ENCODE measurements around the gene LHPP. TPM values are rescaled to one million over a fixed set of nuclear protein-coding genes. Genes with fewer than 3 reads are reported as not detected.

LHPP gene
- total RNA-seq, 1 donor from 2014 or later: 8.6 TPM

DNA sequence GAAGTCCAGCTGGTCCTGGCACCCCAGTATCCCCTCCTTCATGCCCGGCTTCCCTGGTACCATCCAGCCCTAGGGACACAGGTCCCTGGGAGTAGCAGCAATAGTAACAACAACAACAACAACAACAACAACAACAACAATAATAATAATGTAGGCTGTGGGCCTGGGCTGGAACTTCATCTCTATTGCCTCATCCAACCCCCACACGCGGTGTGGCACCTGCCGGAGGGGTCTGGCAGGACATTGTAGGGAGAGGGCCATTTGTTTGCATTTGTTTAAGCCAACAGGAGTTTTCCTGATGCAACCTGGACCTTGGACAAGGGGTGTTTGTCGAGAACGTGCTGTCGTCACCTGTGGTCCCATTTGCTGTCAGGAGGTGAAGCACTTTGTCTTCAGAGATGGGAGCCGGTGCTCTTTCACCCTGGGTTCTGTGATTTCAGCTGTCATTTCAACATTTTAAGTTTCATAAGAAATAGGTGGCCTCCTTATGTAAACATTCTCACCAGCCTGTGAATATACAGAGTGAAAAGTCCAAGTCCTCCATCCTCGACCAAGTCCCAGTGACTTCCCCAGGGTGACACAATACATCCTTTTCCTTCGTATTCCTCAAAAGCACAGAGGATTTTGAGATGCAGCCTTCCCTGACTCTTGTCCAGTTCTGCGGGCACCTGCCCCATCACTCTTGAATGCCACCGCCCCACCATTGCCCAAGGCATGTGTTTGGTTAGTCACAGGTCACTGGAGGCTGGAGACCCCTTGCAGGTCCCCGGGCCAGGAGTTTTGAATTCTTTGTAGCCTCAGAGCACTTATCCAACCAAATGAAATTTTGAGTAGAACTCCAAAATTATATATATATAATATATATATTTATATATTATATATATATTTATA lies 9.2 kb downstream of the LHPP start:
- H3K4me1 Mint-ChIP-seq: peaks cover 5% of the 10 kb centered on the region

DNA sequence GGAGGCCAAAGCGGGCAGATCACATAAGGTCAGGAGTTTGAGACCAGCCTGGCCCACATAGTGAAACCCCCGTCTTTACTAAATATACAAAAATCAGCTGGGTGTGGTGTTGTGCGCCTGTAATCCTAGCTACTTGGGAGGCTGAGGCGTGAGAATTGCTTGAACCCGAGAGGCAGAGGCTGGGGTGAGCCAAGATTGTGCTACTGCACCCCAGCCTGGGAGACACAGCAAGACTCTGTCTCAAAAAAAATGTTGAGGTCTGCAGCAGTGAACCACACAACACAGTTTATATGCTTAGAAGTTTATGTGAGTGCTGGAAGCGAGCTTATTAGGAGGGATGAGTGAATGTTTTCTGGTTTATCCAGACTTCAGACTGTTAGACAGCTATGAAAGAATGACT lies 10.4 kb downstream of the LHPP start:
- Mint-ChIP-seq H3K36me3 (ENCODE audit: low read depth) (no peaks in the 10 kb centered on the region), H3K4me3 (no peak overlapping the region), H3K9me3 (no peaks in the 10 kb centered on the region), H3K4me1 (peaks cover 3% of the 10 kb centered on the region), H3K27ac (no peak overlapping the region), H3K27me3 (no peaks in the 10 kb centered on the region)
- DNase-seq: no peak
- intact Hi-C loops (cut with micrococcal nuclease): loop anchor here (5.0 kb wide), 1 partner anchor 240 kb away; no protein-coding TSS in a partner anchor

More for the DNA sequence above, 9.2 kb downstream of the LHPP start:
- Mint-ChIP-seq H3K36me3 (ENCODE audit: low read depth) (no peaks in the 10 kb centered on the region), H3K9me3 (no peaks in the 10 kb centered on the region), H3K27ac (no peak overlapping the region), H3K27me3 (no peaks in the 10 kb centered on the region), H3K4me3 (no peak overlapping the region)
- no peak for DNase-seq
- intact Hi-C loops (cut with micrococcal nuclease): loop anchor here (5.0 kb wide), 1 partner anchor 238 kb away; no protein-coding TSS in a partner anchor

DNA sequence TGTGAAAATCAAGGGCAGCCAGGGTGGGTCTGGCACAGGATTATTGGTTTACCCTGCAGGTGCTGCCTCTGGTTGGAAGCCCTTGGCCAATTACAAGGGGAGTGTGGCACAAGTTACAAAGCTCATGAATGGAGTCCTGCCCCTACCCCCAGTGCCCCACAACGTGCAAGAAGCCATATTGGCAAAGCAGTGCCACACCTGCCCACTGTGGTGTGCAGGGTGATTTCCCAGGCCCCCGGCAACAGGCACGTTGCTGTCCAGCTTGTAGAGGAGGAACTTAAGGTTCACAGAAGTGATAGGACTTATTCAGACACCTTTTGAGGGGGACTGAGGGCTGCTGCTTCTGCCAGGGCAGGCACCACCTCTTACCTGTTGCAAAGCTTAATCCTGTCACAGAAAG lies 11.4 kb downstream of the LHPP start:
- H3K36me3 Mint-ChIP-seq (ENCODE audit: low read depth): no peaks in the 10 kb centered on the region
- no peaks in the 10 kb centered on the region for H3K27me3 Mint-ChIP-seq
- peaks cover 3% of the 10 kb centered on the region for H3K4me1 Mint-ChIP-seq
- no peak overlapping the region for H3K4me3 Mint-ChIP-seq
- peak overlapping the region; percentile 29 for H3K27ac Mint-ChIP-seq
- no peaks in the 10 kb centered on the region for H3K9me3 Mint-ChIP-seq
- no peak for DNase-seq
- intact Hi-C loops (cut with micrococcal nuclease): loop anchor here (5.0 kb wide), 1 partner anchor 241 kb away; no protein-coding TSS in a partner anchor

DNA sequence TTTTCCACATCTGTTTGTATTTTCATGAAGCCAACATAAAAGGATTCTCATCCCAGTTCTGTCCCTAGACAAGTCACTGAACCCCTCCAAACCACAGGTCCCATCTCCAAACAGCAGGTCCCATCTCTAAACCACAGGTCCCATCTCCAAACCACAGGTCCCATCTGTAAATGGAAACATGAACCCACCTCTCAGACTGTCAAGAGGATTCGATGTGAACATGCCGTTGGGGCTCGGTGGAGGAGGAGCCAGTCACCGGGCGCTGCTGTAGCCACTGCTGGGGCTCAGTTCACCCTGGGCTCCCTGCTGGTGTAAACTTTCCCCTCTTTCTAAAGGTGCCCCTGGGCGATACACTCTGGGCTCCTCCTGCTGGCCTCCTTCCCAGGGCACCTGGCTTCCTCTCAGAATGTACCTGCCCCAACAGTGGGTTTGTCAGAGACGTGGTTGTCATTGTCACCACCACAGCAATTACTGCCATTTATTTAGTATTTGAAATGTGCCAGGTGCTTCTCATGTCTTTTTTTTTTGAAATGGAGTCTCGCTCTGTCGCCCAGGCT lies 13.0 kb downstream of the LHPP start:
- DNase-seq: no peak
- Mint-ChIP-seq H3K4me1 (peaks cover 3% of the 10 kb centered on the region), H3K27ac (no peak overlapping the region), H3K9me3 (no peaks in the 10 kb centered on the region), H3K4me3 (no peak overlapping the region), H3K36me3 (ENCODE audit: low read depth) (no peaks in the 10 kb centered on the region), H3K27me3 (no peaks in the 10 kb centered on the region)
- intact Hi-C loops (cut with micrococcal nuclease): loop anchor here (5.0 kb wide), 1 partner anchor 242 kb away; no protein-coding TSS in a partner anchor

DNA sequence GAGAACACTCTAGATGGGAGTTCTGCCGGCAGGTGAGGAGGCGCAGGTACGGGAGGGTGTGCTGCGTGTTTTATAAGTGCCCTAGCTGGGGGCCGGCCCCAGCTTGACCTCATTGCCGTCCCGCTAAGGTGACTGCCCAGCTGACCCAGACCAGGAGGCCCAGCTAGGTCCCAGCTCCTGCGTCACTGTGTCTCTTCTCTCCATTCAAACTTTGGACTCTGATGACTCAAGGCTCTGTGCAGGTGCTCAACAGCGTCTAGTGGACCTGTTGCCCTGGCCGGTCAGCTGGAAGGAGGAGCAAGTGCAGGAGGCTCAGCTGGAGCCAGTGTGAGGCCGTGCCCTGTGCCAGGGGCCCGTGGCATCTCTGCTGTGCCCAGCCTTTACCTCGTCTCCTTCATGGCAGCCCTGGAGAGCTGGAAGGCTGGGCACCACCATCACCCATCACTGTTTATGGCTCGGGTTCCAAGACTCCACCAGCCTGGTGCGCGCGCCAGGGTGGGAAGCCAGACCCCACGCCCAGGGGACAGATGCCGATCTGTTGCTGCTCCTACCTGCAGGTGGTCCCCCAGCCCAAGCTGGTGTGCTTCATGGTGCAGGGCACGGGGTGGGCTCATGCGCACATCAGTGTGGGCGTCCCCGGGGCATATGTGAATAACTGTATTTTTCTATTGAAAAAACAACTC lies 14.6 kb downstream of the LHPP start:
- Mint-ChIP-seq H3K4me1 (peaks cover 3% of the 10 kb centered on the region), H3K36me3 (ENCODE audit: low read depth) (no peaks in the 10 kb centered on the region), H3K27ac (no peak overlapping the region), H3K9me3 (no peaks in the 10 kb centered on the region), H3K27me3 (no peaks in the 10 kb centered on the region), H3K4me3 (no peak overlapping the region)
- intact Hi-C loops (cut with micrococcal nuclease): no loop called here
- no peak for DNase-seq

DNA sequence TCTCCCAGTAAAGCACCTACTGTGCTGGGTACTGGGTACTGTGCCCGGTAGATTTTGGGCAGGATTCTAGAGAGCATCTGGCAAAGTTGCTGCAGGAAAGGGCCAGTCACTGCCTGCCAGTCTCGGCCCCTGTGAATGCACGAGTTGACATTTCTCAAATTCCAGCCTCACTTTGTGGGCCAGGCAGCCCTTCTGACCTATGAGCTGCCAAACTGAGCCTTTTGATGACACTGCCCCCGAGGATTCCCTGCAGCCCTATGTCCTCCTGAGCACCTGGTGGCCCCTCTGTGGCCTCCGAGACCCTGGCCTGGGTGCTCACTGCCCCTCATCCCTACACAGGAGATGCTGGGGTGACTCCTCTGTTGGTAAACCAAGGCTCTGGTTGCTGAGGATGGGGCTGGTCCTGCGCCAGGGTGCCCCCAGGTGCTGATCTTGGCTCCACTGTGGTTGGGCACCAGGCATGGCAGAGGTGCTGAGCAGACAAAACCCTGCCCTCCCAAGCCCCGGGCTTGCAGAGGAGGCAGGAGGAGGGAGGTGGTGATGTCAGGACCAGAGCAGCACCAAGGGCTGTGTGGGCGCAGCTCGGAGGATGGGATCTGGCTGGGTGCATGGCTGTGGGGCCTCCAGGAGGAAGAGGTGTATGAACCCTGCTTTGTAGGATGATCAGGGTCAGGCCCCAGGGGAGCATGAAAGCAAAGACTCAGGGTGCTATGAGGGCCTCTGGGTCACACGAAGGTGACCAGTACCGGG lies 16.2 kb downstream of the LHPP start:
- no peaks in the 10 kb centered on the region for H3K36me3 Mint-ChIP-seq (ENCODE audit: low read depth)

DNA sequence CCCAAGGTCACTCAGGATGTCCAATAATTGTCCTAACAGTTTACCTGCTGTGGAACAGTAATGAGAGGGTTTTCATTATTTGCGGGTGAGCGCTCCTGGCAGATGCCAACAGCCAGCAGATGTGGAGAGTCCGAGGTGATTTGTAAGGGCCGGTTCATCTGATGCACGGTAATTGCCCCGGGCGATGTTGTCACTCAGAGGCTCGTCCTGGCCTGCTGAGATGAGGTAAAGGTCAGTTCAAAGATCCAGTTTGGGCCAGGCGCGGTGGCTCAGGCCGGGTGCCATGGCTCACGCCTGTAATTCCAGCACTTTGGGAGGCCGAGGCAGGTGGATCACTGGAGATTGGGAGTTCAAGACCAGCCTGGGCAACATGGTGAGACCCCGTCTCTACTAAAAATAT lies 16.9 kb downstream of the LHPP start:
- peaks cover 3% of the 10 kb centered on the region for H3K4me1 Mint-ChIP-seq

More for the DNA sequence above, 16.2 kb downstream of the LHPP start:
- no peak overlapping the region for H3K4me3 Mint-ChIP-seq
- intact Hi-C loops (cut with micrococcal nuclease): no loop called here
- no peak overlapping the region for H3K27ac Mint-ChIP-seq
- H3K27me3 Mint-ChIP-seq: no peaks in the 10 kb centered on the region
- H3K4me1 Mint-ChIP-seq: peaks cover 3% of the 10 kb centered on the region
- no peak for DNase-seq
- no peaks in the 10 kb centered on the region for H3K9me3 Mint-ChIP-seq

DNA sequence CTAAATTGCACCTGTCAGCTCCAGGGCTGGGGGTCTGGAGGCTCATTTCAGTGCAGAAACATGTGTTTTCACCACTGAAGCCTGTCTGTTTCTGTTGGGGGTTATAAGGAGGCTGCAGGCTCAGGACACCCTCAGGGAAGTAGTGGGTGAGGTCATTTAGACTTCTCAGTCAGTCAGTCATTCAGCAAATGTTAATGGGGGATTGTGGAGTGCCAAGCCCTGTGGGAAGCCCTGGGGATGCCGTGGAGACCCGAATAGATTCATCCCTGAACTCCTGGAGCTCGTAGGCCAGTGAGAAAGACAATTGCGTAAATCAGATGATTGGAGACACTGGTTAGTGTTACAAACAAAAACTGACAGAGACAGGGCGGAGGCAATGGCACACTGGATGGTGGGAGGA lies 19.2 kb downstream of the LHPP start:
- DNase-seq: no peak
- Mint-ChIP-seq H3K4me1 (no peaks in the 10 kb centered on the region), H3K27ac (no peak overlapping the region), H3K4me3 (no peak overlapping the region), H3K9me3 (peaks cover 2% of the 10 kb centered on the region), H3K36me3 (ENCODE audit: low read depth) (peaks cover 3% of the 10 kb centered on the region), H3K27me3 (no peaks in the 10 kb centered on the region)
- intact Hi-C loops (cut with micrococcal nuclease): no loop called here

More for the DNA sequence above, 16.9 kb downstream of the LHPP start:
- no peaks in the 10 kb centered on the region for H3K27me3 Mint-ChIP-seq
- no peak overlapping the region for H3K4me3 Mint-ChIP-seq
- no peak overlapping the region for H3K27ac Mint-ChIP-seq
- no peaks in the 10 kb centered on the region for H3K9me3 Mint-ChIP-seq
- no peak for DNase-seq
- intact Hi-C loops (cut with micrococcal nuclease): no loop called here
- no peaks in the 10 kb centered on the region for H3K36me3 Mint-ChIP-seq (ENCODE audit: low read depth)

DNA sequence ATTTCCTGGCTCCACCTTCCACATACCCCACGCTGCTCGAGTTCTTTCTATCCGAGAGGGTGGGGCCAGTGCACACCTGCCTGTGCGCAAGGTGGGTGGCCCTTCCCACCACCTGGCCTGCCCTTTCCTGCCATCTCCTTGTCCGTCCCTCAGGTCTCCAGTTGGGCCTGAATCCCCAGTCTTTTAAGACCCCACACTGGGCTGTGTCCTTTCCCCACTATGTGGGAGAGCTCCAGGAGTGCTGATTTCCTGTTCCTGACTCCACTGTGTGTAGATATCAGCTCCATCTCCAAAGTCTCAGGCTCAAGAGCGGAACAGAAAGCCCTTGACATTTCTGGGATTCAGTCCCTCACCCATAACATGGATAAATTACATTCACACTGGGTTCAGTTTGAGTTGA lies 20.1 kb downstream of the LHPP start:
- Mint-ChIP-seq H3K27ac (no peak overlapping the region), H3K36me3 (ENCODE audit: low read depth) (peaks cover 4% of the 10 kb centered on the region), H3K27me3 (no peaks in the 10 kb centered on the region), H3K9me3 (peaks cover 3% of the 10 kb centered on the region), H3K4me1 (no peaks in the 10 kb centered on the region), H3K4me3 (no peak overlapping the region)
- intact Hi-C loops (cut with micrococcal nuclease): no loop called here
- no peak for DNase-seq

DNA sequence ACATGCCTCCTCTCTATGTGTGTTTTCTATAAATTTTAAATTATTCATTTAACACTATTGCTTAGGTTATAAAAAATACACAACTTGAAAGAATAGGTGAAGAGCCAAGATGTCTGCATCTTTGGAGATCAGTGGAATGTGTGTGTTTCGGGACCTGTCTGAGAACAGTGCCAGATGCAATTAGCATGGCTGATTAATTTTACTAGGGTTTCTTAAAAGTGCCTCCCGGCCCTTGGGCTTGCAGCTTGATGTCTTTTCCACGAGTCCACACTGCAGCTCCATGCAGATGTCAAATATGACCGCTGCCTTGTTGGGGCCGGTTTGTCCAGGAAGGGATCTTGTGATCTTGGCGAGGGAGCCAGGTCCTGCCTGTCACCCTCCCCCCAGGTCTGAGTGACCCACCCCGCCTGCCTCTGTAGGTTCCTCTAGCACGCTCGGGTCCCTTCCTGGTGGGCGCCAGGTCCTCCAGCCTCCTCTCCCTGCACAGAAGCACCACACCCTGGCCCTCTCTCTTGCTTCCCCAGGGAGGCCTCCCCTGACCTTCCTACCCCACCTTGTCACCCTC lies 20.7 kb downstream of the LHPP start:
- peaks cover 4% of the 10 kb centered on the region for H3K36me3 Mint-ChIP-seq (ENCODE audit: low read depth)
- no peak overlapping the region for H3K27ac Mint-ChIP-seq
- H3K4me1 Mint-ChIP-seq: no peaks in the 10 kb centered on the region
- no peak for DNase-seq
- no peak overlapping the region for H3K4me3 Mint-ChIP-seq
- no peaks in the 10 kb centered on the region for H3K27me3 Mint-ChIP-seq
- H3K9me3 Mint-ChIP-seq: peaks cover 3% of the 10 kb centered on the region
- intact Hi-C loops (cut with micrococcal nuclease): no loop called here

DNA sequence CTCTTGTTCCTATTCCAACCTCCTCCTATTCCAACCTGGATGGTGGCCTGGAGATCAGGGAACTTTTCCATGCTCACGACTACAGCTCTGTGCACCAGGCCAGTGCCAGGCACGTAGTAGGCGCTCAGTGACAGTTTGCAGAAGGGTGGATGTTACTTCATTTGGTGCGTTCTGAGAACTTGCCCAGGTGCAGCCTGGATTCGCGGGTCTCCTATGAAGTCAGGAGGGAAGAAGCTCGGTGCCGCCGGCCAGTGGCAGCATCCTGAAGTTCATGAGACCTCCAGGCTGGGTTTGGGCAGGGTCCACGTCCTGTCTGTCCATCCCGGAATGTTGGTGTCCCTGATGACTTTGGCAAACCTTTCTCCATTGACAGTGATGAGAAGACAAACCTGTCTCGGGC lies 21.3 kb downstream of the LHPP start:
- Mint-ChIP-seq H3K4me3 (no peak overlapping the region), H3K4me1 (no peaks in the 10 kb centered on the region), H3K9me3 (peaks cover 3% of the 10 kb centered on the region), H3K27ac (no peak overlapping the region), H3K36me3 (ENCODE audit: low read depth) (peaks cover 4% of the 10 kb centered on the region), H3K27me3 (no peaks in the 10 kb centered on the region)
- DNase-seq: no peak
- intact Hi-C loops (cut with micrococcal nuclease): no loop called here

DNA sequence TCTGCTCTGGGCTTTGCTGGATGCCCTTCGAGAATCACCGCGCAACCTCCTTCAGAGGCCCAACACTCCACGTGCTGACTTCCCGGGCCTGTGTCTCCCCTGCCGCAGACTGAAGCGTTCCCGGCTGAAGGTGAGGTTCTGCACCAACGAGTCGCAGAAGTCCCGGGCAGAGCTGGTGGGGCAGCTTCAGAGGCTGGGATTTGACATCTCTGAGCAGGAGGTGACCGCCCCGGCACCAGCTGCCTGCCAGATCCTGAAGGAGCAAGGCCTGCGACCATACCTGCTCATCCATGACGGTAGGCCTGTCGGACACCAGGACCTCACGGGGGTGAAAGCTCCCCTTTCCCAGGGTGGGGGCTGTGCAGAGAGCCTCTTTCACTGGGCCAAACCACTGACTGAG lies 22.4 kb downstream of the LHPP start:
- Mint-ChIP-seq H3K27ac (no peak overlapping the region), H3K4me3 (no peak overlapping the region), H3K9me3 (peaks cover 3% of the 10 kb centered on the region), H3K27me3 (no peaks in the 10 kb centered on the region), H3K4me1 (no peaks in the 10 kb centered on the region), H3K36me3 (ENCODE audit: low read depth) (peaks cover 9% of the 10 kb centered on the region)
- intact Hi-C loops (cut with micrococcal nuclease): no loop called here
- DNase-seq: no peak

DNA sequence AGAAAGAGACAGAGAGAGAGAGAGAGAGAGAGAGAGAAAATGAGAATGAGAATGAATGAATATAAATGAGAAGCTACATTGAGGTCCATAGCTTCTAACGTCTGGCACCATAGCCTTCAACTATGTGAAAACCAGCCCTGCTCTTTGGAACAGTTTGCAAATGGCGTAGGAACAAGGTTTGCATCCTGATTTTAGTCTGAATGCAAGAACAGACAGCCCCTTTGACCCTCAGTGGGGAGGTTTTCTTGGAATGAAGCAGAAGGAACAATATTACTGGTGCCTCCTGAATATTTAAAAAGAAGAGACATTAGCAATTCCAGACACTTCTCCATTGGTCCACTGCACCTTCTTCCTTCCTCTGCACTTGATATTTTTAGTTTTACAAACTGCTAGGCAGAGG lies 23.0 kb downstream of the LHPP start:
- Mint-ChIP-seq H3K27me3 (no peaks in the 10 kb centered on the region), H3K4me1 (no peaks in the 10 kb centered on the region), H3K27ac (no peak overlapping the region), H3K9me3 (peaks cover 3% of the 10 kb centered on the region), H3K36me3 (ENCODE audit: low read depth) (peaks cover 9% of the 10 kb centered on the region), H3K4me3 (no peak overlapping the region)
- intact Hi-C loops (cut with micrococcal nuclease): no loop called here
- no peak for DNase-seq

Data from activated CD4-positive, alpha-beta T cell treated with anti-CD3 and anti-CD28 coated beads, Interleukin-2, amount 10 ng/mL, durations not matched to agents 24 days and 14 days (primary cell).